ELF-1 (cell line): ENCODE results near the gene ZNF597.
"Not testable (repeated sequence)": the region's sequence is repeated elsewhere in the genome, so short reads cannot be mapped to it uniquely, and the experiment has no call there.

ENCODE experiments used
- DNase-seq: peaks from one replicate; pipeline ENCODE4 v3.0.0-alpha.2; 2016; ENCODE audit warnings: low read depth, low spot score

The ZNF597 gene

GRCh38 chr16:3475604-3476375, 32.5 kb upstream of the ZNF597 start:
- DNase-seq: no peak

- not testable (repeated sequence) for DNase-seq
Measured at GRCh38 chr16:3474870-3475269, 31.6 kb upstream of the ZNF597 start.

- no peak for DNase-seq
Measured at GRCh38 chr16:3474136-3474779, 31.0 kb upstream of the ZNF597 start.

GRCh38 chr16:3473596-3473943, 30.3 kb upstream of the ZNF597 start:
- DNase-seq: not testable (repeated sequence)

- no peak for DNase-seq
Measured at GRCh38 chr16:3472878-3473595, 29.7 kb upstream of the ZNF597 start.

- DNase-seq: no peak
Measured at GRCh38 chr16:3471518-3472176, 28.3 kb upstream of the ZNF597 start.

DNA sequence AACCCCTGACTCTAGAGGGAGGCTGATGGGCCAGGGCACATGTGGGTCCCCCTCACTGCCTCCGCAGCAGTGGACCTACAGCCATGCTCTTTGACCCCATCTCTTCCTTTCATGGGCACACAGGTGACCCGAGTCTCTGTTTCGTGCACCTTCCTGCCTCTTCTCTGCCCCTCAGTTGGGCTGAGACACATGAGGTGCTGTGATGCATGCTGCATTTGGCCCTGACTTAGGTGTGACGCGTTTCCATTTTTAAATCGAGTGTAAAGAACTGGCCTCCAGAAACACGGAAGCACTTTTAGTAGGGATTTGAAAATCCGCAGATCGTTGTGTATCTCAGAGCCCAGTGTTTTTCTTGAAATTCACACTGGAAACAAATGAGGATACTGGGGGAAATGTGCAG, 27.4 kb upstream of the ZNF597 start:
- no peak for DNase-seq

- DNase-seq: peak; percentile 61
Measured at GRCh38 chr16:3469736-3470135, 26.4 kb upstream of the ZNF597 start.

DNA sequence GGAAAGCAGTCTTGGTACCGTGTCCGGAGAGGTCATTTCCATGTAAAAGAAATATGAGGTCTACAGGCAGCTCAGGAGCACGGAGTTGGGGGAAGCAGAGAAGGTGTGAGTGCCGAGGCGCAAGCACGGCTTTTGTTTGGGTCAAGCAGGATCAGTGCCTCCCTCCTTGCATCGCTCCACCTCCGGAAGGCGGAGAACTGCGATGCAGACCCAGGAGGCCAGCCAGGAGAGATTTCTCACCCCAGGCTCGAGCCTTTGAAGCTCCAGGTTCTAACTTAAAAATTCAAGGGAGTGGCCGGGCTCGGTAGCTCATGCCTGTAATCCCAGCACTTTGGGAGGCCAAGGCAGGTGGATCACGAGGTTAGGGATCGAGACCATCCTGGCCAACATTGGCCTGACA, 25.2 kb upstream of the ZNF597 start:
- peak; percentile 79 for DNase-seq

- DNase-seq: no peak
Measured at GRCh38 chr16:3467921-3468320, 24.6 kb upstream of the ZNF597 start.

DNA sequence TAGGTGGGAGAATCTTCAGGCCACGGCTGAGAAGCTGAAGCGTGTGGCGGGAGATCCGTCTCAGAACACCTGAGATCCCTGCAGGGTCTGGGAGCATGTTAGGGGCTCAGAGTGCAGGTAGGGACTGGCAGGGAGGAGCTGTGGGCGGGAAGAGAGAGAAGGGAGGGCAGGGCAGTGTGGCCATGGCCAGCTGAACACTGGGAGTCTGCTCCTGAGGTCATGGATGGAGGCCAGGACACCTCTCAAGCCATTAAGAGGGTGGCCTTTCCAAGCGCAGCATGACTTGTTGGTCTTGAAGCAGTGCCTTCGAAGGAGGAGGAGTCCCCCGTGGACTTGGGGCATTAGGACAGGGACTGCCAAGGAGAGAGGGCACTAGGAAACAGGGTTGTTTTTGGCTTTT, 23.9 kb upstream of the ZNF597 start:
- no peak for DNase-seq

DNA sequence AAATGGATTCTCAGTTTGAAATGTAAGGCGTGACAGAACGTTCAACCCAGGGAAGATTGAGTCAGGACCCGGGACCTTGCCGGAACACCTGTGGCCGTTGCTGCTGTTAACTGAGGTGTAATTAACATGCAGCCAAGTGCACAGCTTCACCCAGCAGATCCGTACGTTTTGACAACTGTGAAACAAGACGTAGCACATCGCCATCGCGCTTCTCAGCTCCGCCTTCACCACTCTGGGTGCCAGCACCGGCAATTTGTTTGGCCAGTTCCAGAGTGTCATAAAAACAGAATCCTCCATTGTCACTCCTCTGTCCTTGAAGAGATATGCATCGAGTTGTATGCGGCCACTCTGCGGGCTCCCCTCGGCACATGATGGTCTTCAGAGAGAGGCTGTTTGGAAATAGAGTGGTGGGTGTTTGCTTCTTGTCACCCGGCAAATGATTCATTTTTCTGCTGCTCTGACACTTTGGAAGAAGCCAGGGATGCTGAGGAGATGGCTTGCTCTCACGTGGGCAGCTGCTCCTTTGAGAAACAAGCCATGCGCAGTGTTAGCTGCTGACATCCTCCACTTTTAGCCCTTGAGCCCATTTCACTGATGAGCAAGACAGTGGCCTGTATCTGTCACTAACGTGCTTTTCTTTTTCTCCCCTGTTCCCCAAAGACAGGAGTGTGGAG, 22.7 kb upstream of the ZNF597 start:
- no peak for DNase-seq

DNA sequence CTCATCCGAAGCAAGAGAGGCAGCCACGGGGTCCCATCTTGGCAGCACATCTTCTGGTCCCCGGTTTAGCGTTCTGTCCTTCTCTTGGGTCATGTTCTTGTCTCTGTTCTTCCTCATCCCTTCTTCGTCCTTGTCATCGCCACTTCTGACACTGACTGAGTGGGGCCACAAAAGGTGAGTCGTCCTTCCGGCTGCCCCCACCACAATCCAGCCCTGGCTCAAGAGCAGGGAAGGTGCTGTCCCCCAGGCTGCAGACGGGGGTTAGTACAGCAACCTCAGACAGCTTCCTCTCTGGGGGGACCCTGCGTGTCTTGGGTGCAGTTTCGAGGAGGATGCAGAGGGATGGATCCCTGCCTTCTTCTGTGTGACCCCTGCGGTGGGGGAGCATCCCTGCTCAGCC, 22.0 kb upstream of the ZNF597 start:
- no peak for DNase-seq

DNA sequence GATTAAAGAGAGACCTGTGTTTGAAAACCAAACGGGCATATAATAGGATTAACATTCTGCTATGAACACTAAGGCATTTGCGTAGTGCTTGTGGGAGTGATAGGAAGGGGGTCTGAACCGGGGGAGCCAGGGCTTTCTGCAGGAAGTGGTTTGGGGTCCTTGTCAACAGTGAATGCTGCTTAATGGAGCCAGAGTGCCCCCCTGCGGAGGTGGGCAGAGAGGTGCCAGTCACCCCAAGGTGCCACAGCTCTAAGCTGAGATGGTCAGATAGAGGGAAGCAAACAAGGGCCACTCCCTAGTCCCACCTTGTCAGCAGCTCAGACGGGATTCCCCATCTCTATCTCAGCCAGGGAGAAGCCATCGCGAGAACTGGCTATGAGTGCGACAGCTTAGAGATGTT, 17.8 kb upstream of the ZNF597 start:
- no peak for DNase-seq

DNA sequence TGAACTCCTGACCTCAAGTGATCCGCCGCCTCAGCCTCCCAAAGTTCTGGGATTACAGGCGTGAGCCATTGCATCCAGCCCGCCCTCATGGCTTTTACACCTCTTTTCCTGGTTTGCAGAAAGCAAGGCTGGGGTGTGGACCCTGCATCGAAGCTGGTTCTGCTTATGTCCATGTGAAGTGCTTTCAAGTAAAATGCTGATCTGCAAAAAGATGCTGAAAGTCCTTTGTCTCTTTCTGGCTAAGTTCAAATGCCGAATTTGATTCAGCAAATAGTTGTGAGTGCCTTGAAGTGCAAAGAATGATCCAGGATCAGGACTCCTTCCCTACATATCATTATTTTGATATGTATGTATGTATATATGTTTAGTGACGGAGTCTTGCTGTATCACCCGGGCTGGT, 17.3 kb upstream of the ZNF597 start:
- DNase-seq: no peak

DNA sequence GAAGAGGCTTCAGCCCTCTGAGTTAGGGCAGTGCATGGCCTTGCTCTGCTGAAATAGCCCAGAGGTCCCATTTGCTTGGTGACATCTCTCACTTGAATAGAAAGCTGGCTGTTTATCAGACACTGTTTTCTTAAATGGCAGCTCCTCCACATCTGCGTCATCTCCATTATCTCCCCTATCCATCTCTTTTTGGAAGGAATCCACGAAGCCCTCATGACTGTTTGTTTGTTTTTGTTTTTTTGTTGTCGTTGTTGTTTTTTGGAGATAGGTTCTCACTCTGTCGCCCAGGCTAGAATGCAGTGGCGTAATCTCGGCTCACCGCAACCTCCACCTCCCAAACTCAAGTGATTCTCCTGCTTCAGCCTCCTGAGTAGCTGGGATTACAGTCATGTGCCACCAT, 16.8 kb upstream of the ZNF597 start:
- no peak for DNase-seq

DNA sequence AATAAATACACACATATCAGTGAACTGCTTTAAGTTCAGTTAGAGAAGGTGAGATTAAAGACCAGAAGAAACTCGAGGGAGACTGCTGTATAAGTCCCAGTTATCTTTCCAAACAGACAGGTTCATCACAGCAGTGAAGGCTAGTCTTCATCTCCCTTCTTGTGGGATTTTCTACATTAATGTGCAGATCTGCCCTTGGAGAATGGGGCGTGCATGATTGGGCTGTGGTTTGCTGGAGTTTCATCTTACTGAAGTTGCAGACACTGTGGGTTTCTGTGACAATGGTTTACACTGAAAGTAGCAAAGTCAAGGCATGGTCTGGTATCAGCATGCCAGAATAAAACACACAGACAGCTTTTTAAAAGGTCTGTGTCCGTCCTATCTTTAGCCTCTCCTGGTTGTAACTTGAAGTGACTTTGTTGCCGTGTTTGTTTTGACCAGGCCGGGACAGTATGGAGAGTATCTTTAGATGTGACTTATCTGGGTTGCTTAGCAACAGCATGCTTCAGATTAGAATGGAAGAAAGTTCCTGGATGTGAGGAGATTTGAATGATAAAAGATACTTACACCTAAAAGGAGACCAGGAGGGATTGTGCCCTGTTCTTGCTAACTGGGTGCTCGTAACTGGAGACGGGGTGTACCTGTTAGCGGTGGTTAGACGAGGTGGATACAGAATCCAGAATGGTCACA, 16.2 kb upstream of the ZNF597 start:
- DNase-seq: peak; percentile 17

DNA sequence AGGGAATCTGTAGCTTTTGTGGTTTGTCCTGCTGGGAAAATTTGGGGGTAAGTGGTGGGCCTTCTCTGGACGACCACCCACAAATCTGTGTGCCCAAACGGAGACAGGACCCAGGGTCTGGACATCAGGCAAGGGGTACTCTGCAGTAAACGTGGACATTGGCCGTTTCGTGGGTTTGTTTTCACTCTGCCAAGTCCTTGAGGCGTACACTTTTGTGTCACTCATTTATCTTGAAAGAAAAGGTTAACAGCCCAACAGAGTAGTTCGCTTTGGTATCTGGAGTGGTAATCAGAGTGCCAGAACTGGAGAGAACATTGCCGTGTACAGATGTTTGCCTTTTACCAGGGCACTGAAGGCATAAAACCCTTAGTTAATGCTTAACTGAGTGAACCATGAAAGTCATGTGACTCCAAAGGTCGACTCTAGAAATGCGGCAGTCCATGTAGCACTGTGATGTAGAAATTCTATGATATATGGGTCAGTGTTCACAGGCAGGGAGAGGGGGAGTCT, 15.6 kb upstream of the ZNF597 start:
- DNase-seq: no peak

GRCh38 chr16:3458278-3458851, 15.1 kb upstream of the ZNF597 start:
- DNase-seq: peak; percentile 70

GRCh38 chr16:3457434-3458252, 14.3 kb upstream of the ZNF597 start:
- peak; percentile 95 for DNase-seq
